ENCODE data around the gene TMEM167A.

GRCh38 chr5:83006683-83007283 is 70.4 kb downstream of the TMEM167A start:
- TF ChIP-seq USF1 (IDR thresholded peaks at IDR 0.05) (no peak), TEAD4 (IDR thresholded peaks at IDR 0.05) (no peak), CREB1 (IDR thresholded peaks at IDR 0.05; ENCODE audit: low read depth) (no peak)

Measured in Ishikawa (cell line).